ENCODE results near the gene GPC3. TPM values are rescaled to one million over a fixed set of nuclear protein-coding genes. Genes with fewer than 3 reads are reported as not detected.

Gene GPC3
- total RNA-seq, 1 donor: not detected

- no peak overlapping the region for H3K4me3 ChIP-seq (ENCODE audit: insufficient read depth, low read length)
- no peaks in the 10 kb centered on the region for H4K20me1 ChIP-seq (ENCODE audit: insufficient read depth, low read length)
- H2AFZ ChIP-seq (ENCODE audit: low read length): no peak overlapping the region
- H3K79me2 ChIP-seq (ENCODE audit: insufficient read depth, low read length): no peaks in the 10 kb centered on the region
- H3K4me2 ChIP-seq (ENCODE audit: insufficient read depth, low read length): no peak overlapping the region
- TF ChIP-seq CTCF (IDR thresholded peaks at IDR 0.05; ENCODE audit: extremely low read depth, low read depth, low read length): no peak
- no peaks in the 10 kb centered on the region for H3K4me1 ChIP-seq (ENCODE audit: insufficient read depth, low read length)
- no peak for DNase-seq (ENCODE audit: insufficient read length, low spot score, missing footprints)
- H3K9me3 ChIP-seq (ENCODE audit: low read depth, low read length): no peaks in the 10 kb centered on the region
- no peak overlapping the region for H3K27ac ChIP-seq (ENCODE audit: low read depth, low read length)
- H3K36me3 ChIP-seq (ENCODE audit: insufficient read depth, low read length): no peaks in the 10 kb centered on the region
- H3K27me3 ChIP-seq (ENCODE audit: insufficient read depth, low read length): peaks cover 2% of the 10 kb centered on the region
Measured at GRCh38 chrX:133852837-133853356, 132.5 kb downstream of the GPC3 start.

GRCh38 chrX:133852401-133852800, 133.0 kb downstream of the GPC3 start:
- no peak for DNase-seq (ENCODE audit: insufficient read length, low spot score, missing footprints)

GRCh38 chrX:133850399-133850798, 135.0 kb downstream of the GPC3 start:
- H3K27me3 ChIP-seq (ENCODE audit: insufficient read depth, low read length): peaks cover 2% of the 10 kb centered on the region
- no peak overlapping the region for H3K27ac ChIP-seq (ENCODE audit: low read depth, low read length)
- DNase-seq (ENCODE audit: insufficient read length, low spot score, missing footprints): no peak
- no peak for TF ChIP-seq CTCF (IDR thresholded peaks at IDR 0.05; ENCODE audit: extremely low read depth, low read depth, low read length)
- no peaks in the 10 kb centered on the region for H3K4me1 ChIP-seq (ENCODE audit: insufficient read depth, low read length)
- no peak overlapping the region for H2AFZ ChIP-seq (ENCODE audit: low read length)
- no peak overlapping the region for H3K4me3 ChIP-seq (ENCODE audit: insufficient read depth, low read length)
- H3K9me3 ChIP-seq (ENCODE audit: low read depth, low read length): no peaks in the 10 kb centered on the region
- H3K4me2 ChIP-seq (ENCODE audit: insufficient read depth, low read length): no peak overlapping the region
- no peaks in the 10 kb centered on the region for H4K20me1 ChIP-seq (ENCODE audit: insufficient read depth, low read length)
- no peaks in the 10 kb centered on the region for H3K79me2 ChIP-seq (ENCODE audit: insufficient read depth, low read length)
- H3K36me3 ChIP-seq (ENCODE audit: insufficient read depth, low read length): no peaks in the 10 kb centered on the region

More at GRCh38 chrX:133852401-133852800, 133.0 kb downstream of the GPC3 start:
- no peak overlapping the region for H3K27ac ChIP-seq (ENCODE audit: low read depth, low read length)
- peaks cover 2% of the 10 kb centered on the region for H3K27me3 ChIP-seq (ENCODE audit: insufficient read depth, low read length)
- no peaks in the 10 kb centered on the region for H3K36me3 ChIP-seq (ENCODE audit: insufficient read depth, low read length)
- no peaks in the 10 kb centered on the region for H4K20me1 ChIP-seq (ENCODE audit: insufficient read depth, low read length)
- H3K79me2 ChIP-seq (ENCODE audit: insufficient read depth, low read length): no peaks in the 10 kb centered on the region
- H3K9me3 ChIP-seq (ENCODE audit: low read depth, low read length): no peaks in the 10 kb centered on the region
- H2AFZ ChIP-seq (ENCODE audit: low read length): no peak overlapping the region
- H3K4me1 ChIP-seq (ENCODE audit: insufficient read depth, low read length): no peaks in the 10 kb centered on the region
- H3K4me2 ChIP-seq (ENCODE audit: insufficient read depth, low read length): no peak overlapping the region
- TF ChIP-seq CTCF (IDR thresholded peaks at IDR 0.05; ENCODE audit: extremely low read depth, low read depth, low read length): no peak
- no peak overlapping the region for H3K4me3 ChIP-seq (ENCODE audit: insufficient read depth, low read length)

GRCh38 chrX:133849676-133850075, 135.7 kb downstream of the GPC3 start:
- no peak overlapping the region for H3K27ac ChIP-seq (ENCODE audit: low read depth, low read length)
- TF ChIP-seq CTCF (IDR thresholded peaks at IDR 0.05; ENCODE audit: extremely low read depth, low read depth, low read length): no peak

More at GRCh38 chrX:133849676-133850075, 135.7 kb downstream of the GPC3 start:
- Histone ChIP-seq H3K4me2 (ENCODE audit: insufficient read depth, low read length) (no peak overlapping the region), H3K4me1 (ENCODE audit: insufficient read depth, low read length) (no peaks in the 10 kb centered on the region), H3K9me3 (ENCODE audit: low read depth, low read length) (no peaks in the 10 kb centered on the region), H2AFZ (ENCODE audit: low read length) (no peak overlapping the region), H3K36me3 (ENCODE audit: insufficient read depth, low read length) (no peaks in the 10 kb centered on the region), H3K27me3 (ENCODE audit: insufficient read depth, low read length) (peaks cover 4% of the 10 kb centered on the region), H3K79me2 (ENCODE audit: insufficient read depth, low read length) (no peaks in the 10 kb centered on the region), H4K20me1 (ENCODE audit: insufficient read depth, low read length) (no peaks in the 10 kb centered on the region), H3K4me3 (ENCODE audit: insufficient read depth, low read length) (no peak overlapping the region)
- no peak for DNase-seq (ENCODE audit: insufficient read length, low spot score, missing footprints)

Measured in osteoblast (primary cell).